Activated CD8-positive, alpha-beta memory T cell treated with anti-CD3 and anti-CD28 coated beads, Interleukin-2, amount 50 U/mL, for 48 hours (primary cell): ENCODE results near the gene KRT72.

ENCODE experiments used
- DNase-seq: peaks from one replicate; pipeline ENCODE4 v3.0.0-alpha.2; 2020

The KRT72 gene

GRCh38 chr12:52575256-52575655 lies 26.0 kb downstream of the KRT72 start:
- no peak for DNase-seq

- DNase-seq = no peak
These were observed 27.5 kb downstream of the KRT72 start, which contains the start of gene KRT74 for GRCh38 chr12:52573743-52574142. Gene KRT74 (minus strand): TSS chr12:52573843. CDS start chr12:52573777, 66 bp downstream.

- DNase-seq = no peak
These were observed 28.0 kb downstream of the KRT72 start for GRCh38 chr12:52573306-52573705.

GRCh38 chr12:52570511-52570910 lies 30.8 kb downstream of the KRT72 start:
- DNase-seq = no peak

- DNase-seq = no peak
These were observed 33.2 kb downstream of the KRT72 start for GRCh38 chr12:52568111-52568510.

- no peak for DNase-seq
These were observed 34.4 kb downstream of the KRT72 start for GRCh38 chr12:52566847-52567291.

GRCh38 chr12:52564582-52564981 lies 36.7 kb downstream of the KRT72 start:
- DNase-seq = no peak

GRCh38 chr12:52561880-52562449 lies 39.3 kb downstream of the KRT72 start:
- DNase-seq = no peak

GRCh38 chr12:52559979-52560378 lies 41.3 kb downstream of the KRT72 start:
- no peak for DNase-seq

- DNase-seq = no peak
These were observed 42.4 kb downstream of the KRT72 start for GRCh38 chr12:52558781-52559445.

GRCh38 chr12:52557476-52557875 lies 43.8 kb downstream of the KRT72 start:
- DNase-seq = no peak

- DNase-seq = no peak
These were observed 45.7 kb downstream of the KRT72 start for GRCh38 chr12:52555577-52555976.

- DNase-seq = no peak
These were observed 48.5 kb downstream of the KRT72 start, which contains the start of gene KRT71 for GRCh38 chr12:52552681-52553195. Gene KRT71 (minus strand): TSS chr12:52553145. CDS start chr12:52553077, 68 bp downstream.

GRCh38 chr12:52552055-52552454 lies 49.2 kb downstream of the KRT72 start:
- DNase-seq = no peak

- no peak for DNase-seq
These were observed 49.9 kb downstream of the KRT72 start for GRCh38 chr12:52551216-52551865.

- no peak for DNase-seq
These were observed 55.1 kb downstream of the KRT72 start for GRCh38 chr12:52546126-52546525.

- DNase-seq = no peak
These were observed 57.0 kb downstream of the KRT72 start for GRCh38 chr12:52543985-52544883.

GRCh38 chr12:52542785-52543318 lies 58.4 kb downstream of the KRT72 start:
- DNase-seq = no peak

- no peak for DNase-seq
These were observed 59.1 kb downstream of the KRT72 start for GRCh38 chr12:52542157-52542556.

GRCh38 chr12:52541709-52542108 lies 59.6 kb downstream of the KRT72 start:
- no peak for DNase-seq

- DNase-seq = no peak
These were observed 60.7 kb downstream of the KRT72 start for GRCh38 chr12:52540531-52540930.

- no peak for DNase-seq
These were observed 61.5 kb downstream of the KRT72 start for GRCh38 chr12:52539821-52540173.
